ENCODE results near the gene STX3. TPM values are rescaled to one million over a fixed set of nuclear protein-coding genes. Genes with fewer than 3 reads are reported as not detected.

STX3 gene
- total and polyA plus RNA-seq, 2 of the 8 experiments (the other 6 are each of a cell fraction or from before 2014, with no cell fraction given): 50.5 to 56.1 TPM

DNA sequence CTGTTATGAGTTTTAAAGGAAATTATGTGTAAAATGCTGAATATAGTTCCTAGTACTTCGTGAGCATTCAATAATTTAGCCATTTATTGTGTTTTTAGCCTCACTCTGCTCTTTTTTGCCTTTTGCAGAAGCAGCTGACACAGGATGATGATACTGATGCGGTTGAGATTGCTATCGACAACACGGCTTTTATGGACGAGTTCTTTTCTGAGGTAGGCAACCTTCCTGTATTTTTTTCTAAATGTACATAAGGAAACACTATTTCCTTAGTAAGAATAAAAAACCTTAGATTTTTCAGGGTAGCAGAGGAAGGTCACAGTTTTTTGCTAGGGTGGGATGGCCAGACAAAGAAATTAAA lies 17.9 kb downstream of the STX3 start (continued):
- TF ChIP-seq, protein P1, sequence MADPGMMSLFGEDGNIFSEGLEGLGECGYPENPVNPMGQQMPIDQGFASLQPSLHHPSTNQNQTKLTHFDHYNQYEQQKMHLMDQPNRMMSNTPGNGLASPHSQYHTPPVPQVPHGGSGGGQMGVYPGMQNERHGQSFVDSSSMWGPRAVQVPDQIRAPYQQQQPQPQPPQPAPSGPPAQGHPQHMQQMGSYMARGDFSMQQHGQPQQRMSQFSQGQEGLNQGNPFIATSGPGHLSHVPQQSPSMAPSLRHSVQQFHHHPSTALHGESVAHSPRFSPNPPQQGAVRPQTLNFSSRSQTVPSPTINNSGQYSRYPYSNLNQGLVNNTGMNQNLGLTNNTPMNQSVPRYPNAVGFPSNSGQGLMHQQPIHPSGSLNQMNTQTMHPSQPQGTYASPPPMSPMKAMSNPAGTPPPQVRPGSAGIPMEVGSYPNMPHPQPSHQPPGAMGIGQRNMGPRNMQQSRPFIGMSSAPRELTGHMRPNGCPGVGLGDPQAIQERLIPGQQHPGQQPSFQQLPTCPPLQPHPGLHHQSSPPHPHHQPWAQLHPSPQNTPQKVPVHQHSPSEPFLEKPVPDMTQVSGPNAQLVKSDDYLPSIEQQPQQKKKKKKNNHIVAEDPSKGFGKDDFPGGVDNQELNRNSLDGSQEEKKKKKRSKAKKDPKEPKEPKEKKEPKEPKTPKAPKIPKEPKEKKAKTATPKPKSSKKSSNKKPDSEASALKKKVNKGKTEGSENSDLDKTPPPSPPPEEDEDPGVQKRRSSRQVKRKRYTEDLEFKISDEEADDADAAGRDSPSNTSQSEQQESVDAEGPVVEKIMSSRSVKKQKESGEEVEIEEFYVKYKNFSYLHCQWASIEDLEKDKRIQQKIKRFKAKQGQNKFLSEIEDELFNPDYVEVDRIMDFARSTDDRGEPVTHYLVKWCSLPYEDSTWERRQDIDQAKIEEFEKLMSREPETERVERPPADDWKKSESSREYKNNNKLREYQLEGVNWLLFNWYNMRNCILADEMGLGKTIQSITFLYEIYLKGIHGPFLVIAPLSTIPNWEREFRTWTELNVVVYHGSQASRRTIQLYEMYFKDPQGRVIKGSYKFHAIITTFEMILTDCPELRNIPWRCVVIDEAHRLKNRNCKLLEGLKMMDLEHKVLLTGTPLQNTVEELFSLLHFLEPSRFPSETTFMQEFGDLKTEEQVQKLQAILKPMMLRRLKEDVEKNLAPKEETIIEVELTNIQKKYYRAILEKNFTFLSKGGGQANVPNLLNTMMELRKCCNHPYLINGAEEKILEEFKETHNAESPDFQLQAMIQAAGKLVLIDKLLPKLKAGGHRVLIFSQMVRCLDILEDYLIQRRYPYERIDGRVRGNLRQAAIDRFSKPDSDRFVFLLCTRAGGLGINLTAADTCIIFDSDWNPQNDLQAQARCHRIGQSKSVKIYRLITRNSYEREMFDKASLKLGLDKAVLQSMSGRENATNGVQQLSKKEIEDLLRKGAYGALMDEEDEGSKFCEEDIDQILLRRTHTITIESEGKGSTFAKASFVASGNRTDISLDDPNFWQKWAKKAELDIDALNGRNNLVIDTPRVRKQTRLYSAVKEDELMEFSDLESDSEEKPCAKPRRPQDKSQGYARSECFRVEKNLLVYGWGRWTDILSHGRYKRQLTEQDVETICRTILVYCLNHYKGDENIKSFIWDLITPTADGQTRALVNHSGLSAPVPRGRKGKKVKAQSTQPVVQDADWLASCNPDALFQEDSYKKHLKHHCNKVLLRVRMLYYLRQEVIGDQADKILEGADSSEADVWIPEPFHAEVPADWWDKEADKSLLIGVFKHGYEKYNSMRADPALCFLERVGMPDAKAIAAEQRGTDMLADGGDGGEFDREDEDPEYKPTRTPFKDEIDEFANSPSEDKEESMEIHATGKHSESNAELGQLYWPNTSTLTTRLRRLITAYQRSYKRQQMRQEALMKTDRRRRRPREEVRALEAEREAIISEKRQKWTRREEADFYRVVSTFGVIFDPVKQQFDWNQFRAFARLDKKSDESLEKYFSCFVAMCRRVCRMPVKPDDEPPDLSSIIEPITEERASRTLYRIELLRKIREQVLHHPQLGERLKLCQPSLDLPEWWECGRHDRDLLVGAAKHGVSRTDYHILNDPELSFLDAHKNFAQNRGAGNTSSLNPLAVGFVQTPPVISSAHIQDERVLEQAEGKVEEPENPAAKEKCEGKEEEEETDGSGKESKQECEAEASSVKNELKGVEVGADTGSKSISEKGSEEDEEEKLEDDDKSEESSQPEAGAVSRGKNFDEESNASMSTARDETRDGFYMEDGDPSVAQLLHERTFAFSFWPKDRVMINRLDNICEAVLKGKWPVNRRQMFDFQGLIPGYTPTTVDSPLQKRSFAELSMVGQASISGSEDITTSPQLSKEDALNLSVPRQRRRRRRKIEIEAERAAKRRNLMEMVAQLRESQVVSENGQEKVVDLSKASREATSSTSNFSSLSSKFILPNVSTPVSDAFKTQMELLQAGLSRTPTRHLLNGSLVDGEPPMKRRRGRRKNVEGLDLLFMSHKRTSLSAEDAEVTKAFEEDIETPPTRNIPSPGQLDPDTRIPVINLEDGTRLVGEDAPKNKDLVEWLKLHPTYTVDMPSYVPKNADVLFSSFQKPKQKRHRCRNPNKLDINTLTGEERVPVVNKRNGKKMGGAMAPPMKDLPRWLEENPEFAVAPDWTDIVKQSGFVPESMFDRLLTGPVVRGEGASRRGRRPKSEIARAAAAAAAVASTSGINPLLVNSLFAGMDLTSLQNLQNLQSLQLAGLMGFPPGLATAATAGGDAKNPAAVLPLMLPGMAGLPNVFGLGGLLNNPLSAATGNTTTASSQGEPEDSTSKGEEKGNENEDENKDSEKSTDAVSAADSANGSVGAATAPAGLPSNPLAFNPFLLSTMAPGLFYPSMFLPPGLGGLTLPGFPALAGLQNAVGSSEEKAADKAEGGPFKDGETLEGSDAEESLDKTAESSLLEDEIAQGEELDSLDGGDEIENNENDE (IDR thresholded peaks at IDR 0.05; ENCODE audit: insufficient replicate concordance, low read length): no peak
- TF ChIP-seq POLR2A (IDR thresholded peaks at IDR 0.05; ENCODE audit: control extremely low read depth in 1 of 2, low read depth in 2 of 2, low read length in 2 of 2) (no peak), ATF3 (IDR thresholded peaks at IDR 0.05; ENCODE audit: insufficient read depth, low read depth, low read length) (no peak), CHD2 (IDR thresholded peaks at IDR 0.05; ENCODE audit: low read length) (no peak), ASH2L (IDR thresholded peaks at IDR 0.05; ENCODE audit: low read length) (no peak), SIRT6 (IDR thresholded peaks at IDR 0.05; ENCODE audit: low read length) (no peak), EZH2 (IDR thresholded peaks at IDR 0.05; ENCODE audit: low read depth, low read length, severe bottlenecking) (no peak), CTCF (IDR thresholded peaks at IDR 0.05; ENCODE audit: control extremely low read depth in 1 of 3, insufficient read depth in 1 of 3, low read depth in 1 of 3, low read length in 3 of 3) (no peak), SRF (IDR thresholded peaks at IDR 0.05; ENCODE audit: low read depth, low read length) (no peak), BCL11A (IDR thresholded peaks at IDR 0.05; ENCODE audit: low read depth in 2 of 2, low read length in 2 of 2) (no peak)

Measured in H1 (cell line).